Upper lobe of left lung (tissue), 6 donors: ENCODE measurements around the gene PHOX2B. TPM values are rescaled to one million over a fixed set of nuclear protein-coding genes. Genes with fewer than 3 reads are reported as not detected.
A peak's percentile ranks its signal among the peaks of the same experiment; 100 is the strongest.

Experiments used
- ATAC-seq, 2 donors: fragments of 200-7000 bp; cut with Tn5 transposase; one replicate each; pipeline ENCODE4 v1.9.1; 2022; ENCODE audit warnings: mild to moderate bottlenecking in 2 of 2, moderate library complexity in 2 of 2; ENCODE audit not compliant: low FRiP score in 2 of 2
- DNase-seq, 2 donors: peaks; one replicate each; pipeline ENCODE4 v3.0.0-alpha.2; 2019 to 2020
- H3K27ac ChIP-seq, 4 donors: fragments of 200-600 bp; sonication (generic); one replicate each; pipeline ENCODE4 v1.5.1; 2016 to 2019
- H3K27me3 ChIP-seq, 4 donors: fragments of 200-600 bp; sonication (generic); one replicate each; pipeline ENCODE4 v1.5.1; 2017 to 2019
- H3K36me3 ChIP-seq, 4 donors: fragments of 200-600 bp; sonication (generic); one replicate each; pipeline ENCODE4 v1.5.1; 2016 to 2019
- H3K4me1 ChIP-seq, 4 donors: fragments of 200-600 bp; sonication (generic); one replicate each; pipeline ENCODE4 v1.5.1; 2018 to 2019
- H3K4me3 ChIP-seq, 4 donors: fragments of 200-600 bp; sonication (generic); one replicate each; pipeline ENCODE4 v1.5.1; 2017 to 2019; ENCODE audit warnings: mild to moderate bottlenecking in 2 of 4, moderate library complexity in 1 of 4
- H3K9me3 ChIP-seq, 4 donors: fragments of 200-600 bp; sonication (generic); one replicate each; pipeline ENCODE4 v1.5.1; 2018 to 2019
- CTCF ChIP-seq, 6 experiments: fragments of 450-650 bp in 4 of 6; fragments of 200-600 bp in 2 of 6; sonication (generic) in 2 of 6; IDR thresholded peaks; one replicate each; pipeline ENCODE4 v1.5.1; 2016 to 2019; ENCODE audit warnings: antibody characterized with exemption in 6 of 6
- EP300 ChIP-seq, 4 donors: sonication (generic); formaldehyde crosslinking; IDR thresholded peaks; one replicate each; pipeline ENCODE4 v1.5.1; 2017; ENCODE audit warnings: antibody characterized with exemption in 4 of 4, control low read depth in 2 of 4
- POLR2A ChIP-seq, 4 donors: fragments of 450-650 bp; IDR thresholded peaks; one replicate each; pipeline ENCODE4 v1.5.1; 2016 to 2017; ENCODE audit warnings: antibody characterized with exemption in 4 of 4, mild to moderate bottlenecking in 2 of 4
- POLR2AphosphoS5 ChIP-seq, 2 donors: sonication (generic); formaldehyde crosslinking; IDR thresholded peaks; one replicate each; pipeline ENCODE4 v1.5.1; 2017; ENCODE audit warnings: antibody characterized with exemption in 2 of 2
- WGBS, 2 donors: methylation state at CpG; one replicate each; pipeline ENCODE4 v1.1.5; 2017 to 2018; 5-methylcytosine and 5-hydroxymethylcytosine counted together
- total RNA-seq, 6 donors: library from RNA; depleted of rRNA in 4 of 6; stranded (reverse); fragments of >200 nt in 4 of 6; gene quantifications; one replicate each; pipeline versions ENCODE4 v1.1.0 to v1.2.1, GENCODE V29; 2016 to 2021
- donor health status: DM: no; HTN: no; CAD: no; lungs with moderate emphysema.
- donor health status: DM: no; HTN: yes; CAD: no; lungs with severe emphysema.

The PHOX2B gene
- total RNA-seq, 6 donors from 2014 or later, result not detected

GRCh38 chr4:41748074-41748570 is 403 bp downstream of the PHOX2B start:
- peaks cover 0 to 5% (median 0%) of the 10 kb centered on the region in 4 donors for H3K9me3 ChIP-seq
- DNase-seq, result peak in 1 of 2 donors; percentile 42
- TF ChIP-seq POLR2AphosphoS5 (IDR thresholded peaks at IDR 0.05), result no peak
- no peak for TF ChIP-seq EP300 (IDR thresholded peaks at IDR 0.05)
- TF ChIP-seq POLR2A (IDR thresholded peaks at IDR 0.05), result no peak
- TF ChIP-seq CTCF (IDR thresholded peaks at IDR 0.05), result no peak
- H3K4me1 ChIP-seq, result peaks cover 0 to 34% (median 0%) of the 10 kb centered on the region in 4 donors
- H3K4me3 ChIP-seq, result no peak overlapping the region
- H3K27ac ChIP-seq, result no peak overlapping the region
- no peak for ATAC-seq
- H3K36me3 ChIP-seq, result no peaks in the 10 kb centered on the region
- 12 to 13% methylated on average over 16 to 21 of the region's 21 CpGs for WGBS, 2 donors
- H3K27me3 ChIP-seq, result peaks cover 0 to 61% (median 33%) of the 10 kb centered on the region in 4 donors

- Histone ChIP-seq H3K4me1 (peaks cover 0 to 34% (median 0%) of the 10 kb centered on the region in 4 donors), H3K27me3 (peaks cover 0 to 61% (median 32%) of the 10 kb centered on the region in 4 donors)
- TF ChIP-seq POLR2A (IDR thresholded peaks at IDR 0.05), result no peak
- no peak for TF ChIP-seq POLR2AphosphoS5 (IDR thresholded peaks at IDR 0.05)
- no peak for TF ChIP-seq EP300 (IDR thresholded peaks at IDR 0.05)
- TF ChIP-seq CTCF (IDR thresholded peaks at IDR 0.05), result no peak
Measured at GRCh38 chr4:41747230-41748055, 1.1 kb downstream of the PHOX2B start.

GRCh38 chr4:41746440-41747229 is 1.9 kb downstream of the PHOX2B start:
- ATAC-seq (no peak), DNase-seq (no peak)
- H3K4me1 ChIP-seq, result peaks cover 0 to 30% (median 0%) of the 10 kb centered on the region in 4 donors
- H3K36me3 ChIP-seq, result no peaks in the 10 kb centered on the region
- H3K9me3 ChIP-seq, result peaks cover 0 to 5% (median 0%) of the 10 kb centered on the region in 4 donors
- no peak overlapping the region for H3K27ac ChIP-seq
- H3K27me3 ChIP-seq, result peaks cover 0 to 57% (median 29%) of the 10 kb centered on the region in 4 donors
- 11 to 16% methylated on average over 19 to 37 of the region's 37 CpGs for WGBS, 2 donors
- TF ChIP-seq EP300 (IDR thresholded peaks at IDR 0.05), result no peak
- no peak for TF ChIP-seq CTCF (IDR thresholded peaks at IDR 0.05)
- no peak for TF ChIP-seq POLR2AphosphoS5 (IDR thresholded peaks at IDR 0.05)
- no peak for TF ChIP-seq POLR2A (IDR thresholded peaks at IDR 0.05)
- H3K4me3 ChIP-seq, result no peak overlapping the region

More at GRCh38 chr4:41747230-41748055, 1.1 kb downstream of the PHOX2B start:
- no peak overlapping the region for H3K4me3 ChIP-seq
- peaks cover 0 to 5% (median 0%) of the 10 kb centered on the region in 4 donors for H3K9me3 ChIP-seq
- WGBS, 2 donors, result 7 to 10% methylated on average over 42 to 49 of the region's 49 CpGs
- ATAC-seq (no peak), DNase-seq (peak in 1 of 2 donors; percentile 59)
- H3K36me3 ChIP-seq, result no peaks in the 10 kb centered on the region
- H3K27ac ChIP-seq, result no peak overlapping the region

- no peak for ATAC-seq
- no peaks in the 10 kb centered on the region for H3K36me3 ChIP-seq
- peaks cover 0 to 5% (median 0%) of the 10 kb centered on the region in 4 donors for H3K9me3 ChIP-seq
- no peak overlapping the region for H3K4me3 ChIP-seq
- peaks cover 0 to 24% (median 0%) of the 10 kb centered on the region in 4 donors for H3K4me1 ChIP-seq
- DNase-seq, result peak in 1 of 2 donors; percentile 58
- TF ChIP-seq POLR2A (IDR thresholded peaks at IDR 0.05) (no peak), POLR2AphosphoS5 (IDR thresholded peaks at IDR 0.05) (no peak), EP300 (IDR thresholded peaks at IDR 0.05) (no peak), CTCF (IDR thresholded peaks at IDR 0.05) (no peak)
- H3K27ac ChIP-seq, result no peak overlapping the region
- 3 to 15% methylated on average over 17 to 20 of the region's 36 CpGs for WGBS, 2 donors
- peaks cover 0 to 51% (median 27%) of the 10 kb centered on the region in 4 donors for H3K27me3 ChIP-seq
Measured at GRCh38 chr4:41746025-41746439, 2.5 kb downstream of the PHOX2B start.
